ENCODE data around the gene C12orf54. TPM values are rescaled to one million over a fixed set of nuclear protein-coding genes. Genes with fewer than 3 reads are reported as not detected.
"Not testable (repeated sequence)": the region's sequence is repeated elsewhere in the genome, so short reads cannot be mapped to it uniquely, and the experiment has no call there.

C12orf54 gene
- total RNA-seq, 1 donor from 2014 or later: not detected

DNA sequence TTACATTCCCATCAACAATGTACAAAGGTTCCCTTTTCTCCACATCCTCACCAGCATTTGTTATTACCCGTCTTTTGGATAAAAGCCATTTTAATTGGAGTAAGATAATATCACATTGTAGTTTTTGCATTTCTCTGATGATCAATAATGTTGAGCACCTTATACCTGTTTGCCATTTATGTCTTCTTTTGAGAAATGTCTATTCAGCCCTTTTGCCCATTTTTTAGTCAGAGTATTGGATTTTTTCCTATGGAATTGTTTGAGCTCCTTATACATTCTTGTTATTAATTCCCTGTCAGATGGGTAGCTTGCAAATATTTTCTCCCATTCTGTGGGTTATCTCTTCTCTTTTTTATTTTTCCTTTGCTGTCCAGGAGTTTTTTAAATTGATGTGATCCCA, 32.4 kb downstream of the C12orf54 start:
- Histone ChIP-seq H3K4me1 (no peaks in the 10 kb centered on the region), H3K36me3 (no peaks in the 10 kb centered on the region), H3K4me3 (no peak overlapping the region), H3K27ac (no peak overlapping the region), H3K27me3 (no peaks in the 10 kb centered on the region), H3K9me3 (no peaks in the 10 kb centered on the region)
- intact Hi-C loops (cut with DNase I): no loop called here
- TF ChIP-seq POLR2A (IDR thresholded peaks at IDR 0.05) (no peak), CTCF (IDR thresholded peaks at IDR 0.05) (no peak), POLR2AphosphoS5 (IDR thresholded peaks at IDR 0.05; ENCODE audit: insufficient read depth in 1 of 2, low read depth in 1 of 2) (no peak)
- no peak for DNase-seq (ENCODE audit: extremely low spot score in 2 of 2)

DNA sequence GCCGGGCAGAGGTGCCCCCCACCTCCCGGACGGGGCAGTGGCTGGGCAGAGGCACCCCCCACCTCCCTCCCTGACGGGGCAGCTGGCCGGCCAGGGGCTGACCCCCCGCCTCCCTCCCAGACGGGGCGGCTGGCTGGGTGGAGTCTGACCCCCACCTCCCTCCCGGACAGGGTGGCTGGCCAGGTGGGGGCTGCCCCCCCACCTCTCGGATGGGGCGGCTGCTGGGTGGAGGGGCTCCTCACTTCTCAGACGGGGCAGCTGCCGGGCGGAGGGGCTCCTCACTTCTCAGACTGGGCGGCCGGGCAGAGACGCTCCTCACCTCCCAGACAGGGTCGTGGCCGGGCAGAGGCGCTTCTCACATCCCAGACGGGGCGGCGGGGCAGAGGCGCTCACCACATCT, 38.1 kb downstream of the C12orf54 start:
- H3K27me3 ChIP-seq; DNase-seq (ENCODE audit: extremely low spot score in 2 of 2); H3K36me3 ChIP-seq; H3K27ac ChIP-seq; H3K9me3 ChIP-seq; intact Hi-C loops (cut with DNase I); H3K4me3 ChIP-seq; H3K4me1 ChIP-seq: not testable (repeated sequence)

DNA sequence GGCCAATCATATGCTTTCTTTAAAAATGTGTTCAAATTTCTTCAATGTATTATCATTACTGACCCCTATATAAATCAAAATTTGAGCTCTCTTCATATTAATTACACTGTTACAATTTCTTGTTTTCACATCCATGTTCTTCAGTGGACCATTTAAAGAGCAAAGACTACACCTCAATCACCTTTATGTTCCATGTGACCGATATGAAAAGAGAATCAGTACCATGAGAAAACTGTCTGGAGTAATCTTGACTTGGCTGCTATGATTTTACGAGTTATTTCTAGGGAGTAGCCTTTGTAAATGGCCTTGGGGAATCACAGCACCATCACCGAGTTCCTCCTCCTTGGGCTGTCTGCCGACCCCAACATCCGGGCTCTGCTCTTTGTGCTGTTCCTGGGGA, 43.0 kb downstream of the C12orf54 start, which contains the start of gene OR8S1:
OR8S1 (plus strand) TSS at position 301 of the 400 bp plus-strand sequence; CDS start at position 301, 0 bp downstream.
- TF ChIP-seq POLR2A (IDR thresholded peaks at IDR 0.05) (no peak), CTCF (IDR thresholded peaks at IDR 0.05) (no peak), POLR2AphosphoS5 (IDR thresholded peaks at IDR 0.05; ENCODE audit: insufficient read depth in 1 of 2, low read depth in 1 of 2) (no peak)
- H3K9me3 ChIP-seq: no peaks in the 10 kb centered on the region
- H3K4me3 ChIP-seq: no peak within 1 kb of the TSS
- intact Hi-C loops (cut with DNase I): no loop called here
- H3K27me3 ChIP-seq: no peaks in the 10 kb centered on the region
- H3K4me1 ChIP-seq: no peaks in the 10 kb centered on the region
- no peak within 1 kb of the TSS for H3K27ac ChIP-seq
- no peak for DNase-seq (ENCODE audit: extremely low spot score in 2 of 2)
- no peaks in the 10 kb centered on the region for H3K36me3 ChIP-seq

DNA sequence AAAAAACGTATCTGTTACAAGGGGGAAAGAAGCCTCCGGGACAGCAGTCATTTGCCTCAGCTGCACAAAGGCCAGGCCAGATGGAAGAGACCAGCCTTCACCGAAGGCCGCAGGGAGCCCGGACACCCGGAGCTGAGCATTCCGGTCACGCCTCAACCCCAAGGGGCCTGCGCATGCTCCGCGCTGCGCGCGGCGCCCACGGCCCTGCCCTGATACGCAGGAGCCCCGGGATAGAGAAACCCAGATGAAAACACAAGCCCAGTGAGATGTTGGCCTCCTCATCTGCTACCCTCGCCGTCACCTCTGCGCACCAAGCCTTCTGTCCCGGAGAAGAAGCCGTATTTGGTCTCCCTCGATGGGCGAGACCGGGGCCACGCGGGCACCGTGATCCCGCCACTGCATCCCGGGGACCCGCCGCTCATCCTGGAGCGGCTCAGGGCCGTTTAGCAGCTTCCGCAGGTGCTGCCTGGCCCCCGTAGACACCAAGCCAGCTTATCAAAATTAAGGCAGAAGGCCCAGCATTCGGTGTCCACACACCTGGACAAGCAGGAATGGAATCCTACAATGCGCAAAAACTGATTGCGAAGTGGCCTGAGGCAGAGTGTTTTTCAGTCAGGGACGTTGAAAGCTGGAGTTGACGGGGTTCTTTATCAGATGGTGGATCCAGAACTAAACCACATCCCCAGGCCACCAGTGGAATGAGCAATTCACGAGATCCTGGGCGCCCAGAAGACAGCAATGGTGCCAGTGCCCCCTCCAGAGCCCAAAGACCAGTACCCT, 45.8 kb downstream of the C12orf54 start:
- TF ChIP-seq CTCF (IDR thresholded peaks at IDR 0.05) (no peak), POLR2AphosphoS5 (IDR thresholded peaks at IDR 0.05; ENCODE audit: insufficient read depth in 1 of 2, low read depth in 1 of 2) (no peak), POLR2A (IDR thresholded peaks at IDR 0.05) (no peak)
- H3K9me3 ChIP-seq: no peaks in the 10 kb centered on the region
- no peak overlapping the region for H3K4me3 ChIP-seq

GRCh38 chr12:48532601-48533000, 50.3 kb downstream of the C12orf54 start:
- no peak for TF ChIP-seq POLR2A (IDR thresholded peaks at IDR 0.05)
- no peak for TF ChIP-seq POLR2AphosphoS5 (IDR thresholded peaks at IDR 0.05; ENCODE audit: insufficient read depth in 1 of 2, low read depth in 1 of 2)
- no peak for TF ChIP-seq CTCF (IDR thresholded peaks at IDR 0.05)
- Histone ChIP-seq H3K4me3 (no peak overlapping the region), H3K27ac (no peak overlapping the region), H3K9me3 (no peaks in the 10 kb centered on the region), H3K36me3 (no peaks in the 10 kb centered on the region), H3K4me1 (no peaks in the 10 kb centered on the region), H3K27me3 (no peaks in the 10 kb centered on the region)
- intact Hi-C loops (cut with DNase I): no loop called here
- DNase-seq (ENCODE audit: extremely low spot score in 2 of 2): no peak

More for the DNA sequence above, 45.8 kb downstream of the C12orf54 start:
- intact Hi-C loops (cut with DNase I): no loop called here
- no peak for DNase-seq (ENCODE audit: extremely low spot score in 2 of 2)
- no peaks in the 10 kb centered on the region for H3K36me3 ChIP-seq
- no peaks in the 10 kb centered on the region for H3K4me1 ChIP-seq
- no peak overlapping the region for H3K27ac ChIP-seq
- H3K27me3 ChIP-seq: no peaks in the 10 kb centered on the region

Measured in vagina (tissue), 2 donors.